Glutamatergic neuron (in vitro differentiated cells): ENCODE measurements around the gene AHCYL2. TPM values are rescaled to one million over a fixed set of nuclear protein-coding genes. Genes with fewer than 3 reads are reported as not detected.

Source experiments
- DNase-seq: peaks from one replicate; pipeline ENCODE4 v3.0.0; 2022
- H3K27ac Mint-ChIP-seq: one replicate; pipeline ENCODE4 v1.8.0; 2020; ENCODE audit warnings: mild to moderate bottlenecking, mixed read lengths, inconsistent platforms; ENCODE audit not compliant: unreplicated experiment
- H3K27me3 Mint-ChIP-seq: one replicate; pipeline ENCODE4 v1.8.0; 2020; ENCODE audit warnings: mild to moderate bottlenecking, moderate library complexity, mixed read lengths, inconsistent platforms; ENCODE audit not compliant: unreplicated experiment
- H3K36me3 Mint-ChIP-seq: one replicate; pipeline ENCODE4 v1.8.0; 2020; ENCODE audit warnings: mild to moderate bottlenecking, mixed read lengths, inconsistent platforms; ENCODE audit not compliant: unreplicated experiment
- H3K4me1 Mint-ChIP-seq: one replicate; pipeline ENCODE4 v1.8.0; 2020; ENCODE audit warnings: mild to moderate bottlenecking, low read depth, mixed read lengths, inconsistent platforms; ENCODE audit not compliant: unreplicated experiment
- H3K4me3 Mint-ChIP-seq: one replicate; pipeline ENCODE4 v1.8.0; 2020; ENCODE audit warnings: mild to moderate bottlenecking, mixed read lengths, inconsistent platforms; ENCODE audit not compliant: unreplicated experiment
- H3K9me3 Mint-ChIP-seq: one replicate; pipeline ENCODE4 v1.8.0; 2020; ENCODE audit warnings: mild to moderate bottlenecking, moderate library complexity, mixed read lengths, inconsistent platforms; ENCODE audit not compliant: unreplicated experiment
- CTCF ChIP-seq: fragments of 200-600 bp; sonication (generic); IDR thresholded peaks from one replicate; pipeline ENCODE4 v1.5.0; 2021; ENCODE audit not compliant: partially characterized antibody, unreplicated experiment
- long read RNA-seq: library from polyadenylated mRNA; unstranded; transcript quantifications from one replicate; pipeline ENCODE4 v2.0.0, GENCODE V29; 2020; ENCODE audit not compliant: unreplicated experiment
- total RNA-seq: library from RNA; stranded (reverse); fragmentation: NEBNext Ultra II Directional; extraction: Animal tissue kit (Norgen Biotek cat#: 25700); gene quantifications from one replicate; pipeline ENCODE4 v1.2.1, GENCODE V29; 2021; ENCODE audit not compliant: unreplicated experiment

The AHCYL2 gene
- 16.8 TPM for total RNA-seq
- long read RNA-seq, partial matches to known transcripts: 0 of 1 reads
- long read RNA-seq, other reads (novel, unspliced or antisense): 1 of 1 reads

GRCh38 chr7:129224251-129225205 is at the start of gene AHCYL2:
Gene AHCYL2 (plus strand): TSS chr7:129225030.
- peaks cover 11% of the 10 kb centered on the region for H3K4me1 Mint-ChIP-seq
- H3K27me3 Mint-ChIP-seq: peaks cover 4% of the 10 kb centered on the region
- peak; percentile 96 for DNase-seq
- no peak for TF ChIP-seq CTCF
- no peaks in the 10 kb centered on the region for H3K36me3 Mint-ChIP-seq
- peak within 1 kb of the TSS; percentile 97 for H3K27ac Mint-ChIP-seq
- peak within 1 kb of the TSS; percentile 100 for H3K4me3 Mint-ChIP-seq
- peaks cover 9% of the 10 kb centered on the region for H3K9me3 Mint-ChIP-seq

DNA sequence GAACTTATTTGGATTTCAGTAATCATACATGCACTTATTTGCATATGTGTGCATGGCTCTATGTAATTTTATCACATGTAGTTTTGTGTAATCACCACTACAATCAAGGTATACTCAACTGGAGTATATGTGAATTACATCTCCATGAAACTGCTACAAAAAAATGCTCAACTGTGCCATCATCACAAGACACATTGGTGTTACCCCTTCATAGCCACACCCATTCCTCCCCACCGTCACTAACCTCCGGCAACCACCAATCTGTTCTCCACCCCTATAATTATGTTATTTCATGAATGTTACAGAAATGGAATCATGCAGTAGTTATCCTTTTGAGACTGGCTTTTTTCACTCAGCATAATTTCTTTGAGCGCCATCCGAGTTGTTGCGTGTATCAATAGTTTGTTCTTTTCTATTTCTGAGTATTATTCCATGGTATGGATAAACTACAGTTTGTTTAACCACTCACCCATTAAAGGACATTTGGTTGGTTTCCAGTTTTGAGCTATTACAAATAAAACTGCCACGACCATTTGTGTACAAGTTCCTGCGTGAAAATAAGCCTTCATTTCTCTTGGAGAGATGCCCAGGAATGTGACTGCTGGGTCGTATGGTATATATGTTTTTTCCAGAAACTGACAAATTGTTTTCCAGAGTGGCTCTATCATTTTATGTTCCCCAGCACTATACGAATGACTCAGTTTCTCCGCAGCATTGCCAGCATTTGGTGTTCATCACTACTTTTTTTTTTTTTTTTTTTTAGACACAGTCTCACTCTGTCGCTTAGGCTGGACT is 47.7 kb upstream of the AHCYL2 start:
- peaks cover 2% of the 10 kb centered on the region for H3K9me3 Mint-ChIP-seq
- no peak for DNase-seq
- no peak overlapping the region for H3K27ac Mint-ChIP-seq
- H3K4me3 Mint-ChIP-seq: no peak overlapping the region
- H3K36me3 Mint-ChIP-seq: no peaks in the 10 kb centered on the region
- no peak for TF ChIP-seq CTCF
- peaks cover under 1% of the 10 kb centered on the region for H3K27me3 Mint-ChIP-seq
- no peaks in the 10 kb centered on the region for H3K4me1 Mint-ChIP-seq

DNA sequence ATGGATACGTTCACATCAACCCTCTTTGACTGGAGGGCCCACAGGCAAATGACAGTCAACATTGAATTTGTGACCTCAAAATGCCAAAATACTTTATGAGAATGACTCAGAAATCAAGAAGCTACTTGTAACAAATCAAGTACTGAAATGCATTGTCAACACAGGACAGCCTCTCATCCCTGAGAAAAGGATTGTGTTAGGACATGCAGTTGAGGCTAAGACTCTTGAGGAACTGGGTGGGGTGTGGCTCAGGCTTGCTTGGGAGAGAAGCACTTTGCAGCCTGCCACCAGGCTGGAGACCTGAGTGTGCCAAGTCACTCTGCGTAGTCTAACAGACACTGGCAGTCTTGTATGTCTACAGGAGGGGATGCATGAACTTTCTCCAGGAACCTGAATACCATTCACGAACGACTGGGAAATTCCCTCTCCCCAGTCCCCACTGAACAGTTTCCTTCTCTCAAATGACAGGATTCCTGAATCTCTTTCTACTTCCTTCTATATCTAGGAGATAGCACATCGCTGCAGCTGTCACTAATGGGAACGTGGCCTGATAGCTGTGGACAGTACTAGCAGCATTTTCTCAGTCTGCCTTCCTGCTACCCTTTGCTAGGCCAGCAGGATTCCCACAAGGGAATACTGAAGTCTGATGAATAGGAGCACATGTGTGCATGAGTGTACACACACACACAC is 39.7 kb upstream of the AHCYL2 start:
- no peak for TF ChIP-seq CTCF
- H3K27ac Mint-ChIP-seq: no peak overlapping the region
- peaks cover 15% of the 10 kb centered on the region for H3K4me1 Mint-ChIP-seq
- peaks cover 6% of the 10 kb centered on the region for H3K9me3 Mint-ChIP-seq
- peaks cover 5% of the 10 kb centered on the region for H3K36me3 Mint-ChIP-seq
- no peak for DNase-seq
- peaks cover 10% of the 10 kb centered on the region for H3K27me3 Mint-ChIP-seq
- H3K4me3 Mint-ChIP-seq: no peak overlapping the region

GRCh38 chr7:129186749-129187260 is 38.0 kb upstream of the AHCYL2 start:
- Mint-ChIP-seq H3K4me3 (no peak overlapping the region), H3K9me3 (peaks cover 6% of the 10 kb centered on the region), H3K36me3 (peaks cover 5% of the 10 kb centered on the region), H3K4me1 (peaks cover 15% of the 10 kb centered on the region), H3K27ac (no peak overlapping the region), H3K27me3 (peaks cover 10% of the 10 kb centered on the region)
- no peak for TF ChIP-seq CTCF
- no peak for DNase-seq
